ENCODE results near the gene ASAP2.

The ASAP2 gene

DNA sequence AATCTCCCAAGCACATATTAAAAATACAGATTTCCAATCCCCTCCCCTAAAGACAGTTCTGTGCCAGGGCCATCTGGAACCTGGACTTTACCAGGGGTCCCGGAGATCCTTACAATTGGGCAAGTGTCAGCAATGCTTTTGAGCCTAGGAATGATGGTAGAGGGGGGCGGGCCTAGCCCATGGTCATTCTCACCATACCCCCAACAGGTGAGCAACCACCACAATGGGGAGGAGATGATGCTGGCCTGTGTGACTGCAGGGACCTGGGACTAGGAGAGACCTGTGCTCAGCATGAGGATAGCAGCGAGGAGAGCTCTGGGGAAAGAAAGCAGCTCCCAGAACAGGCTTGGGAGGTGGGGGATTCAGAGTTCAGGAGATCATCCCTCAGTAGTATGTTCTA, 13.9 kb upstream of the ASAP2 start:
- H4K20me1 ChIP-seq (ENCODE audit: insufficient read depth, low read length, poor library complexity, severe bottlenecking): no peaks in the 10 kb centered on the region
- H3K27me3 ChIP-seq (ENCODE audit: insufficient read depth, low read length, poor library complexity, severe bottlenecking): no peaks in the 10 kb centered on the region
- no peaks in the 10 kb centered on the region for H3K36me3 ChIP-seq (ENCODE audit: insufficient read depth, low read length)
- H3K4me2 ChIP-seq (ENCODE audit: low read depth, low read length, poor library complexity, severe bottlenecking): no peak overlapping the region
- no peak overlapping the region for H3K9ac ChIP-seq (ENCODE audit: low read depth, low read length, poor library complexity, severe bottlenecking)
- H3K79me2 ChIP-seq (ENCODE audit: insufficient read depth, low read length): no peaks in the 10 kb centered on the region
- no peak for TF ChIP-seq EZH2phosphoT487 (IDR thresholded peaks at IDR 0.05; ENCODE audit: borderline replicate concordance)
- TF ChIP-seq, protein P1, sequence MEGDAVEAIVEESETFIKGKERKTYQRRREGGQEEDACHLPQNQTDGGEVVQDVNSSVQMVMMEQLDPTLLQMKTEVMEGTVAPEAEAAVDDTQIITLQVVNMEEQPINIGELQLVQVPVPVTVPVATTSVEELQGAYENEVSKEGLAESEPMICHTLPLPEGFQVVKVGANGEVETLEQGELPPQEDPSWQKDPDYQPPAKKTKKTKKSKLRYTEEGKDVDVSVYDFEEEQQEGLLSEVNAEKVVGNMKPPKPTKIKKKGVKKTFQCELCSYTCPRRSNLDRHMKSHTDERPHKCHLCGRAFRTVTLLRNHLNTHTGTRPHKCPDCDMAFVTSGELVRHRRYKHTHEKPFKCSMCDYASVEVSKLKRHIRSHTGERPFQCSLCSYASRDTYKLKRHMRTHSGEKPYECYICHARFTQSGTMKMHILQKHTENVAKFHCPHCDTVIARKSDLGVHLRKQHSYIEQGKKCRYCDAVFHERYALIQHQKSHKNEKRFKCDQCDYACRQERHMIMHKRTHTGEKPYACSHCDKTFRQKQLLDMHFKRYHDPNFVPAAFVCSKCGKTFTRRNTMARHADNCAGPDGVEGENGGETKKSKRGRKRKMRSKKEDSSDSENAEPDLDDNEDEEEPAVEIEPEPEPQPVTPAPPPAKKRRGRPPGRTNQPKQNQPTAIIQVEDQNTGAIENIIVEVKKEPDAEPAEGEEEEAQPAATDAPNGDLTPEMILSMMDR (conservative IDR thresholded peaks at IDR 0.05; ENCODE audit: low read length): no peak
- no peak overlapping the region for H3K4me3 ChIP-seq (ENCODE audit: low read length, poor library complexity, severe bottlenecking)
- H3F3A ChIP-seq (ENCODE audit: low read depth): no peaks in the 10 kb centered on the region
- H3K9me3 ChIP-seq (ENCODE audit: insufficient read depth, low read depth, low read length): no peaks in the 10 kb centered on the region
- H2AFZ ChIP-seq (ENCODE audit: low read length): no peak overlapping the region
- H3K4me1 ChIP-seq (ENCODE audit: insufficient read depth, low read length, poor library complexity, severe bottlenecking): no peaks in the 10 kb centered on the region
- H3K9me2 ChIP-seq (replicated peaks; ENCODE audit: low read depth, low read length): no peaks in the 10 kb centered on the region

DNA sequence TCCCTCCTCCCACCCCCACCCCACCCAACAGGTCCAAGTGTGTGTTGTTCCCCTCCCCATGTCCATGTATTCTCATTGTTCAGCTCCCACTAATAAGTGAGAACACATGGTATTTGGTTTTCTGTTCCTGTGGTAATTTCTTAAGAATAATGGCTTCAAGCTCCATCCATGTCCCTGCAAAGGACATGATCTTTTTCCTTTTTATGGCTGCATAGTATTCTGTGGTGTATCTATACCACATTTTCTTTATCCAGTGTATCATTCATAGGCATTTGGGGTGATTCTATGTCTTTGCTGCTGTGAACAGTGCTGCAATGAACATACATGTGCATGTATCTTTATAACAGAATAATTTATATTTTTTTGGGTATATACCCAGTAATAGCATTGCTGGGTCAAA, 12.3 kb upstream of the ASAP2 start:
- Histone ChIP-seq H3K36me3 (ENCODE audit: insufficient read depth, low read length) (no peaks in the 10 kb centered on the region), H3K9me2 (replicated peaks; ENCODE audit: low read depth, low read length) (no peaks in the 10 kb centered on the region), H3K4me2 (ENCODE audit: low read depth, low read length, poor library complexity, severe bottlenecking) (no peak overlapping the region), H4K20me1 (ENCODE audit: insufficient read depth, low read length, poor library complexity, severe bottlenecking) (no peaks in the 10 kb centered on the region), H3K79me2 (ENCODE audit: insufficient read depth, low read length) (no peaks in the 10 kb centered on the region), H3F3A (ENCODE audit: low read depth) (no peaks in the 10 kb centered on the region), H3K4me3 (ENCODE audit: low read length, poor library complexity, severe bottlenecking) (no peak overlapping the region), H3K4me1 (ENCODE audit: insufficient read depth, low read length, poor library complexity, severe bottlenecking) (no peaks in the 10 kb centered on the region), H2AFZ (ENCODE audit: low read length) (no peak overlapping the region), H3K27me3 (ENCODE audit: insufficient read depth, low read length, poor library complexity, severe bottlenecking) (no peaks in the 10 kb centered on the region), H3K9ac (ENCODE audit: low read depth, low read length, poor library complexity, severe bottlenecking) (no peak overlapping the region), H3K9me3 (ENCODE audit: insufficient read depth, low read depth, low read length) (no peaks in the 10 kb centered on the region)
- TF ChIP-seq, protein P1 (conservative IDR thresholded peaks at IDR 0.05; ENCODE audit: low read length): no peak
- no peak for TF ChIP-seq EZH2phosphoT487 (IDR thresholded peaks at IDR 0.05; ENCODE audit: borderline replicate concordance)

DNA sequence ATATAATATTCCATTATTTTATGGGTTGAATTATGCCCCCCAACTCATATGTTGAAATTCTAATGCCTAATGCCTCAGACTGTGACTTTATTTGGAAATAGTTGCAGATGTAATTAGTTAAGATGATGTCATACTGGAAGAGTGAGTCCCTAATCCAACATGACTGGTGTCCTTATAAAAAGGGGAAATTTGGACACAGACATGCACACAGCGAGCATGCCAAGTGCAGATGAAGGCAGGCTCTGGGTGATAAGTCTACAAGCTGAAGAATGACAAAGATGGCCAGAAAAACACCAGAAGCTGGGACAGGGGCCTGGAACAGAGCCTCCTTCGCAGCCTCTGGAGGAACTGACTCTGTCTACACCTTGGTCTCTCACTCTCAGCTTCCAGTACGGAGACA, 10.0 kb upstream of the ASAP2 start:
- no peaks in the 10 kb centered on the region for H3K27me3 ChIP-seq (ENCODE audit: insufficient read depth, low read length, poor library complexity, severe bottlenecking)
- H3K4me3 ChIP-seq (ENCODE audit: low read length, poor library complexity, severe bottlenecking): no peak overlapping the region
- H3K9me2 ChIP-seq (replicated peaks; ENCODE audit: low read depth, low read length): no peaks in the 10 kb centered on the region
- no peaks in the 10 kb centered on the region for H3K36me3 ChIP-seq (ENCODE audit: insufficient read depth, low read length)
- TF ChIP-seq EZH2phosphoT487 (IDR thresholded peaks at IDR 0.05; ENCODE audit: borderline replicate concordance): no peak
- TF ChIP-seq, protein P1 (conservative IDR thresholded peaks at IDR 0.05; ENCODE audit: low read length): no peak
- H3F3A ChIP-seq (ENCODE audit: low read depth): no peaks in the 10 kb centered on the region
- H3K4me2 ChIP-seq (ENCODE audit: low read depth, low read length, poor library complexity, severe bottlenecking): no peak overlapping the region
- no peak overlapping the region for H2AFZ ChIP-seq (ENCODE audit: low read length)
- no peaks in the 10 kb centered on the region for H4K20me1 ChIP-seq (ENCODE audit: insufficient read depth, low read length, poor library complexity, severe bottlenecking)
- H3K9ac ChIP-seq (ENCODE audit: low read depth, low read length, poor library complexity, severe bottlenecking): no peak overlapping the region
- no peaks in the 10 kb centered on the region for H3K9me3 ChIP-seq (ENCODE audit: insufficient read depth, low read depth, low read length)
- no peaks in the 10 kb centered on the region for H3K79me2 ChIP-seq (ENCODE audit: insufficient read depth, low read length)
- H3K4me1 ChIP-seq (ENCODE audit: insufficient read depth, low read length, poor library complexity, severe bottlenecking): no peaks in the 10 kb centered on the region
